ENCODE results near the gene ERBB4. TPM values are rescaled to one million over a fixed set of nuclear protein-coding genes. Genes with fewer than 3 reads are reported as not detected.

ERBB4 gene
- total RNA-seq, 1 donor from 2014 or later, result 1.8 TPM

DNA sequence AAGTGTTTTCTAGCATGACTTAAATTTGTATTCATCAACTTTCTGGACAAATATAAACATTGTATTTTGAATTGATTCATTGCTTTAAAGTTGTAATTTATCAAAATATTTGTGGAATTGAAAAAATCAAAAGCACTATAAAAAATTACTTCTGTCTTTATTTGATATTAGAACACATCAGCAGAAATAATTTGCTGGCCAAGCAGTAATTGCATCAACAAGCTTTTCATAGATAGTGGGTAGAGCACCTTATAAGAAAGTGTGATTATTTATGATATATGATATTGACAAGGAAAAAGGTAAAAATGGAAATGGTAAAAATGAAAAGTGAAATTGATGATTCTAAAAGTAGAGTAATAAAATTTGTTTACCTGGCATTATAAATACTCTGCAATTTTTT lies 1121.1 kb downstream of the ERBB4 start:
- Mint-ChIP-seq H3K4me3 (ENCODE audit: unreplicated experiment) (no peak overlapping the region), H3K27ac (ENCODE audit: unreplicated experiment) (no peak overlapping the region), H3K36me3 (ENCODE audit: unreplicated experiment) (no peaks in the 10 kb centered on the region), H3K9me3 (ENCODE audit: unreplicated experiment) (no peaks in the 10 kb centered on the region), H3K27me3 (ENCODE audit: unreplicated experiment) (no peaks in the 10 kb centered on the region), H3K4me1 (ENCODE audit: low read depth, unreplicated experiment) (no peaks in the 10 kb centered on the region)
- TF ChIP-seq, protein P1, sequence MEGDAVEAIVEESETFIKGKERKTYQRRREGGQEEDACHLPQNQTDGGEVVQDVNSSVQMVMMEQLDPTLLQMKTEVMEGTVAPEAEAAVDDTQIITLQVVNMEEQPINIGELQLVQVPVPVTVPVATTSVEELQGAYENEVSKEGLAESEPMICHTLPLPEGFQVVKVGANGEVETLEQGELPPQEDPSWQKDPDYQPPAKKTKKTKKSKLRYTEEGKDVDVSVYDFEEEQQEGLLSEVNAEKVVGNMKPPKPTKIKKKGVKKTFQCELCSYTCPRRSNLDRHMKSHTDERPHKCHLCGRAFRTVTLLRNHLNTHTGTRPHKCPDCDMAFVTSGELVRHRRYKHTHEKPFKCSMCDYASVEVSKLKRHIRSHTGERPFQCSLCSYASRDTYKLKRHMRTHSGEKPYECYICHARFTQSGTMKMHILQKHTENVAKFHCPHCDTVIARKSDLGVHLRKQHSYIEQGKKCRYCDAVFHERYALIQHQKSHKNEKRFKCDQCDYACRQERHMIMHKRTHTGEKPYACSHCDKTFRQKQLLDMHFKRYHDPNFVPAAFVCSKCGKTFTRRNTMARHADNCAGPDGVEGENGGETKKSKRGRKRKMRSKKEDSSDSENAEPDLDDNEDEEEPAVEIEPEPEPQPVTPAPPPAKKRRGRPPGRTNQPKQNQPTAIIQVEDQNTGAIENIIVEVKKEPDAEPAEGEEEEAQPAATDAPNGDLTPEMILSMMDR (IDR thresholded peaks at IDR 0.05; ENCODE audit: partially characterized antibody, unreplicated experiment), result no peak
- no peak for DNase-seq

DNA sequence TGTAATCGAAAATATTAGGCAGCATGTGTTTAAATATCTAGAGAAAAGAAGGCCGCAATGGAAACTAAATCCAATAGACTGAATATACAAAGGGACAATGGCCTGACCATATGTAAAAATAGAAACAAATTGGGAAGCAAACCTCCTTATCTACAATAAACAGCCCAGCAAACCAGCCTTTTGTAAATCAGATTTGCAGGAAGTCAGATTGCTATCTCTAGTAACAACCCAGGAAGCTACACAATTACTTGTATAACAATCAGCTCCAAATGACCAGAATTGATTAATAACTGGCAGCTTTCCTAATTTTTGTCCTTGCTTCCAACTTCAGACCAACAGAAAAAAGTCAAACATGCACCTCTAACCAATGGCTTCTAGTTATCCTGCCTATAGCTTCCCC lies 1122.2 kb downstream of the ERBB4 start:
- H3K36me3 Mint-ChIP-seq (ENCODE audit: unreplicated experiment), result no peaks in the 10 kb centered on the region
- TF ChIP-seq, protein P1 (IDR thresholded peaks at IDR 0.05; ENCODE audit: partially characterized antibody, unreplicated experiment), result no peak
- no peaks in the 10 kb centered on the region for H3K4me1 Mint-ChIP-seq (ENCODE audit: low read depth, unreplicated experiment)
- no peaks in the 10 kb centered on the region for H3K27me3 Mint-ChIP-seq (ENCODE audit: unreplicated experiment)
- no peak for DNase-seq
- H3K4me3 Mint-ChIP-seq (ENCODE audit: unreplicated experiment), result no peak overlapping the region
- no peak overlapping the region for H3K27ac Mint-ChIP-seq (ENCODE audit: unreplicated experiment)
- H3K9me3 Mint-ChIP-seq (ENCODE audit: unreplicated experiment), result no peaks in the 10 kb centered on the region

DNA sequence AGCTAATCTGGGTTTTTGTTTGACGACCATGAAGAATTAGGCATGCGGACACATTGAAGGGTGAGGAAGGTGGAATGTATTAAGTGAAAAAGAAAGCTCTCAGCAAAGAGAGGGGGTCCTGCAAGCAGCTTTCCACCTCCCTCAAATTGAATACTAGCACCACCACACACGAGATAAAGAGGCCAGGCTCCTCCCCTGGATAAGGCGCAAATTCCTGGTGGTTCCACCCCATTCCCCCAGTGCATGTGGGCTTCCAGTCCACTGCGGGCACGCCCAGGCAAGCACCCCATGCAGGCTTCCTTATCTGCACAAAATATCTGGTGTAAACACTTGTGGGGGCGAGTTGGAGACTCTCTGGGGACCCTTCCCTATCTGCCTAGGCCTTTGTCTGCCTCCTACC lies 1124.9 kb downstream of the ERBB4 start:
- TF ChIP-seq, protein P1 (IDR thresholded peaks at IDR 0.05; ENCODE audit: partially characterized antibody, unreplicated experiment), result no peak
- Mint-ChIP-seq H3K4me1 (ENCODE audit: low read depth, unreplicated experiment) (no peaks in the 10 kb centered on the region), H3K4me3 (ENCODE audit: unreplicated experiment) (no peak overlapping the region), H3K36me3 (ENCODE audit: unreplicated experiment) (no peaks in the 10 kb centered on the region), H3K27me3 (ENCODE audit: unreplicated experiment) (no peaks in the 10 kb centered on the region), H3K27ac (ENCODE audit: unreplicated experiment) (no peak overlapping the region), H3K9me3 (ENCODE audit: unreplicated experiment) (no peaks in the 10 kb centered on the region)
- no peak for DNase-seq

- TF ChIP-seq, protein P1 (IDR thresholded peaks at IDR 0.05; ENCODE audit: partially characterized antibody, unreplicated experiment), result no peak
- Mint-ChIP-seq H3K27me3 (ENCODE audit: unreplicated experiment) (no peaks in the 10 kb centered on the region), H3K27ac (ENCODE audit: unreplicated experiment) (no peak overlapping the region), H3K4me1 (ENCODE audit: low read depth, unreplicated experiment) (no peaks in the 10 kb centered on the region), H3K9me3 (ENCODE audit: unreplicated experiment) (no peaks in the 10 kb centered on the region), H3K4me3 (ENCODE audit: unreplicated experiment) (no peak overlapping the region), H3K36me3 (ENCODE audit: unreplicated experiment) (no peaks in the 10 kb centered on the region)
- no peak for DNase-seq
Measured at GRCh38 chr2:211408483-211408891, 1130.1 kb downstream of the ERBB4 start.

DNA sequence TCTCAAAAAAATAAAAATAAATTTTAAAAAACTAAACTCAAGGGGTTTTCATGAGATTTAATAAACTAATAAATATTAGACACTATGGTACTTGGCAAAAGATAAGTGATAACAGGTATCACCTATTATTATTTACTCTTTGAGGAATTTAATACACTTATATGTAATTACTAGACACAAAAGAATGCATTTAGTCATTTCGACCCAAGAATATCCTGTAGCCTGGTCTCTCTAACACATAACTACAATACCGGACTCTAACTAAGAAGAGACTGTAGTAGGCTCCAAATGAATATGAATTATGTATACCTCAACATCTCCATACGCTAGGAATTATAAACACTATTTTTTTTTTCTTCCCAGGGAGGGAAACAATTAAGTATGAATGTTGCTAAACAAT lies 1131.5 kb downstream of the ERBB4 start:
- H3K36me3 Mint-ChIP-seq (ENCODE audit: unreplicated experiment), result no peaks in the 10 kb centered on the region
- TF ChIP-seq, protein P1 (IDR thresholded peaks at IDR 0.05; ENCODE audit: partially characterized antibody, unreplicated experiment), result no peak
- no peak for DNase-seq
- H3K27ac Mint-ChIP-seq (ENCODE audit: unreplicated experiment), result no peak overlapping the region
- H3K9me3 Mint-ChIP-seq (ENCODE audit: unreplicated experiment), result no peaks in the 10 kb centered on the region
- H3K4me3 Mint-ChIP-seq (ENCODE audit: unreplicated experiment), result no peak overlapping the region
- no peaks in the 10 kb centered on the region for H3K4me1 Mint-ChIP-seq (ENCODE audit: low read depth, unreplicated experiment)
- no peaks in the 10 kb centered on the region for H3K27me3 Mint-ChIP-seq (ENCODE audit: unreplicated experiment)
